IMR-90 (cell line): ENCODE results near the gene PAX8. TPM values are rescaled to one million over a fixed set of nuclear protein-coding genes. Genes with fewer than 3 reads are reported as not detected.
A peak's percentile ranks its signal among the peaks of the same experiment; 100 is the strongest.

Source experiments
- ATAC-seq: fragments of 200-7000 bp; cut with Tn5 transposase; 2 replicates; pipeline ENCODE4 v1.9.1; 2020; ENCODE audit warnings: low read depth, mild to moderate bottlenecking, moderate library complexity
- BruUV-seq: library from RNA; stranded (reverse); fragments of 400-500 nt; replicated peaks from 2 replicates; lab custom pipeline; 2021; lab: Mats Ljungman, UMichigan
- CTCF ChIA-PET: fragments of 300-600 bp; formaldehyde crosslinking; extraction: SDS; loops from one replicate; lab custom pipeline; 2021; ENCODE audit warnings: antibody characterized with exemption; lab: Yijun Ruan, JAX
- POLR2A ChIA-PET: fragments of 300-600 bp; sonication (Branson Sonifier 250); formaldehyde crosslinking; loops from one replicate; lab custom pipeline; 2022; ENCODE audit warnings: antibody characterized with exemption; ENCODE audit not compliant: unreplicated experiment; lab: Charles Lee
- DNase-seq: peaks from one replicate; pipeline ENCODE4 v3.0.0; 2013
- H2AFZ ChIP-seq: replicated peaks from 2 replicates; pipeline ENCODE3; 2013; ENCODE audit warnings: low read length, mild to moderate bottlenecking; ENCODE audit not compliant: poor library complexity
- H2AK5ac ChIP-seq: 2 replicates; pipeline ENCODE4 v1.6.1; 2013; ENCODE audit warnings: low read depth, low read length, inconsistent platforms
- H2AK9ac ChIP-seq: replicated peaks from 2 replicates; pipeline ENCODE3; 2013; ENCODE audit warnings: mild to moderate bottlenecking, low read depth, low read length, moderate library complexity; ENCODE audit not compliant: poor library complexity
- H2BK120ac ChIP-seq: 2 replicates; pipeline ENCODE4 v1.6.1; 2013; ENCODE audit warnings: low read depth, low read length, inconsistent platforms
- H2BK15ac ChIP-seq: 3 replicates; pipeline ENCODE4 v1.6.1; 2013; ENCODE audit warnings: low read depth, low read length, inconsistent platforms
- H2BK20ac ChIP-seq: 2 replicates; pipeline ENCODE4 v1.6.1; 2013; ENCODE audit warnings: low read depth, mild to moderate bottlenecking, inconsistent platforms, low read length, moderate library complexity
- H2BK5ac ChIP-seq: 2 replicates; pipeline ENCODE4 v1.6.1; 2013; ENCODE audit warnings: mild to moderate bottlenecking, low read depth, low read length, inconsistent platforms; ENCODE audit not compliant: poor library complexity, severe bottlenecking
- H3K14ac ChIP-seq: replicated peaks from 2 replicates; pipeline ENCODE4 v1.6.1; 2013; ENCODE audit warnings: low read depth, low read length, inconsistent platforms
- H3K18ac ChIP-seq: 2 replicates; pipeline ENCODE4 v1.6.1; 2013; ENCODE audit warnings: low read depth, low read length, control low read depth
- H3K23ac ChIP-seq: 2 replicates; pipeline ENCODE4 v1.6.1; 2013; ENCODE audit warnings: low read depth, low read length, inconsistent platforms
- H3K27ac ChIP-seq: 2 replicates; pipeline ENCODE4 v1.5.1; 2013; ENCODE audit warnings: mild to moderate bottlenecking, control low read depth, low read length; ENCODE audit not compliant: insufficient read depth
- H3K27me3 ChIP-seq: 2 replicates; pipeline ENCODE4 v1.6.1; 2013; ENCODE audit warnings: low read length; ENCODE audit not compliant: control insufficient read depth, insufficient read depth
- H3K36me3 ChIP-seq: 2 replicates; pipeline ENCODE4 v1.6.1; 2013; ENCODE audit warnings: low read length, mixed read lengths; ENCODE audit not compliant: control insufficient read depth, insufficient read depth
- H3K4ac ChIP-seq: 2 replicates; pipeline ENCODE4 v1.6.1; 2013; ENCODE audit warnings: low read depth, low read length, inconsistent platforms
- H3K4me1 ChIP-seq: 2 replicates; pipeline ENCODE4 v1.6.1; 2013; ENCODE audit warnings: low read length, mixed read lengths; ENCODE audit not compliant: control insufficient read depth, insufficient read depth
- H3K4me2 ChIP-seq: 2 replicates; pipeline ENCODE4 v1.6.1; 2013; ENCODE audit warnings: low read depth, mild to moderate bottlenecking, control low read depth, low read length, moderate library complexity
- H3K4me3 ChIP-seq: 2 replicates; pipeline ENCODE4 v1.5.1; 2013; ENCODE audit warnings: low read depth, mild to moderate bottlenecking, control low read depth, low read length, moderate library complexity; ENCODE audit not compliant: insufficient read depth
- H3K56ac ChIP-seq: 2 replicates; pipeline ENCODE4 v1.6.1; 2013; ENCODE audit warnings: low read length, inconsistent platforms; ENCODE audit not compliant: insufficient read depth; ENCODE audit errors: extremely low read depth
- H3K79me1 ChIP-seq, 2 experiments: 2 replicates each; pipeline ENCODE4 v1.6.1; 2013; ENCODE audit warnings: low read length in 2 of 2, inconsistent platforms in 1 of 2, low read depth in 1 of 2
- H3K9ac ChIP-seq: 2 replicates; pipeline ENCODE4 v1.6.1; 2013; ENCODE audit warnings: low read depth, low read length, control low read depth
- H3K9me1 ChIP-seq: 2 replicates; pipeline ENCODE4 v1.6.1; 2013; ENCODE audit warnings: low read length, inconsistent platforms; ENCODE audit not compliant: insufficient read depth
- H3K9me3 ChIP-seq: 2 replicates; pipeline ENCODE4 v1.6.1; 2013; ENCODE audit warnings: low read length; ENCODE audit not compliant: control insufficient read depth, insufficient read depth
- H4K20me1 ChIP-seq: 2 replicates; pipeline ENCODE4 v1.6.1; 2013; ENCODE audit warnings: low read length, inconsistent platforms; ENCODE audit not compliant: insufficient read depth
- H4K5ac ChIP-seq: 2 replicates; pipeline ENCODE4 v1.6.1; 2013; ENCODE audit warnings: mild to moderate bottlenecking, low read depth, low read length, control low read depth
- H4K8ac ChIP-seq, 2 experiments: 2 replicates each; pipeline ENCODE4 v1.6.1; 2013; ENCODE audit warnings: low read depth in 2 of 2, low read length in 2 of 2, control low read depth in 1 of 2, inconsistent platforms in 1 of 2
- H4K91ac ChIP-seq: 2 replicates; pipeline ENCODE4 v1.6.1; 2013; ENCODE audit warnings: low read depth, low read length, inconsistent platforms; ENCODE audit not compliant: insufficient read depth
- BHLHE40 ChIP-seq: fragments of 150-350 bp; IDR thresholded peaks from 2 replicates; pipeline ENCODE4 v1.6.1; 2016; ENCODE audit warnings: mild to moderate bottlenecking, low read depth, low read length
- CTCF ChIP-seq: conservative IDR thresholded peaks from 2 replicates; pipeline ENCODE4 v1.5.1; 2012; ENCODE audit warnings: mild to moderate bottlenecking, low read depth, low read length, improper control_type of control experiment
- MAFK ChIP-seq: IDR thresholded peaks from 2 replicates; pipeline ENCODE4 v1.6.1; 2012; ENCODE audit warnings: low read depth, low read length, improper control_type of control experiment
- NFE2L2 ChIP-seq: fragments of 150-350 bp; IDR thresholded peaks from 2 replicates; pipeline ENCODE4 v1.6.1; 2016; ENCODE audit warnings: low read depth, mild to moderate bottlenecking, low read length
- RCOR1 ChIP-seq: IDR thresholded peaks from 2 replicates; pipeline ENCODE4 v1.6.1; 2012; ENCODE audit warnings: mild to moderate bottlenecking, low read length, improper control_type of control experiment; ENCODE audit not compliant: insufficient replicate concordance
- WGBS, 2 experiments: methylation state at CpG; one replicate each; pipeline versions ENCODE4 v1.1.5 to v1.1.7; 2013; ENCODE audit warnings: missing lambda C conversion rate in 2 of 2; ENCODE audit not compliant: insufficient read length in 1 of 2; ENCODE audit errors: extremely low coverage in 2 of 2; 5-methylcytosine and 5-hydroxymethylcytosine counted together
- dilution Hi-C: fragments of 300-500 bp; cut with HindIII; formaldehyde crosslinking; loops from one replicate; pipeline ENCODE4 v1.14.3; 2018; ENCODE audit warnings: low sequenced_read_pairs; ENCODE audit not compliant: unreplicated experiment
- in situ Hi-C: fragments of 300-500 bp; cut with MboI; formaldehyde crosslinking; loops from 3 replicates; pipeline ENCODE4 v1.14.3; 2019; ENCODE audit warnings: low sequenced_read_pairs, inconsistent platforms, mixed read lengths
- intact Hi-C: fragments of 100-400 bp; cut with micrococcal nuclease; formaldehyde crosslinking; loops from 2 replicates; pipeline ENCODE4 v1.10.0; 2022
- polyA plus RNA-seq, 3 experiments: library from polyadenylated mRNA; depleted of rRNA; stranded (reverse); fragments of >200 nt; gene quantifications; 2 replicates each; pipeline ENCODE4 v1.2.3, GENCODE V29; 2012; ENCODE audit warnings: low replicate concordance in 1 of 3
- total RNA-seq: library from RNA; depleted of rRNA; stranded (reverse); fragments of >200 nt; gene quantifications from 2 replicates; pipeline ENCODE4 v1.2.3, GENCODE V29; 2012

The PAX8 gene
- total and polyA plus RNA-seq, 2 of the 4 experiments (the other 2 are of a cell fraction): 0.18 to 1.5 TPM

GRCh38 chr2:113276761-113277425 lies 1.8 kb downstream of the PAX8 start:
- H3K18ac ChIP-seq: no peak overlapping the region
- no peak overlapping the region for H3K4me3 ChIP-seq
- no peak overlapping the region for H3K27ac ChIP-seq
- H2BK5ac ChIP-seq: no peak overlapping the region
- H2AK5ac ChIP-seq: no peak overlapping the region
- peak overlapping the region; percentile 52; the same call in 1 of the 2 replicates for H3K23ac ChIP-seq
- DNase-seq (no peak), ATAC-seq (peak; percentile 7; the same call in 1 of the 2 replicates)
- no peak overlapping the region for H3K9ac ChIP-seq
- H4K20me1 ChIP-seq: no peaks in the 10 kb centered on the region
- no peak overlapping the region for H2BK120ac ChIP-seq
- CTCF ChIA-PET: no interaction called here
- no peak overlapping the region for H3K14ac ChIP-seq
- H3K9me3 ChIP-seq: no peaks in the 10 kb centered on the region; the same call in 1 of the 2 replicates
- no peak overlapping the region for H2BK15ac ChIP-seq
- H3K4me1 ChIP-seq: no peaks in the 10 kb centered on the region
- in situ Hi-C loops (no loop called here), dilution Hi-C loops (no loop called here), intact Hi-C loops (no loop called here)
- no peak overlapping the region for H4K5ac ChIP-seq
- no peak overlapping the region for H3K56ac ChIP-seq
- no peaks in the 10 kb centered on the region for H3K9me1 ChIP-seq
- peaks cover 65% of the 10 kb centered on the region for H3K27me3 ChIP-seq
- no peaks in the 10 kb centered on the region for H3K79me1 ChIP-seq
- no peak overlapping the region for H2BK20ac ChIP-seq
- H4K8ac ChIP-seq: no peak overlapping the region
- H2AFZ ChIP-seq: peak overlapping the region; percentile 64
- BruUV-seq: no TSS peak
- H2AK9ac ChIP-seq: no peak overlapping the region
- no peak overlapping the region for H4K91ac ChIP-seq
- no peak for TF ChIP-seq NFE2L2
- TF ChIP-seq MAFK: no peak
- no peak for TF ChIP-seq RCOR1
- TF ChIP-seq BHLHE40: no peak
- TF ChIP-seq CTCF: no peak
- POLR2A ChIA-PET: interaction anchor here (0.6 kb wide), 1 partner anchor 27 kb away, joined by 3 read pairs; no protein-coding TSS in a partner anchor
- H3K4ac ChIP-seq: no peak overlapping the region
- WGBS, 2 experiments: 11% methylated on average over 21 of the region's 41 CpGs; no CpG with 5 or more reads in 1 of the 2 experiments
- no peak overlapping the region for H3K4me2 ChIP-seq
- no peaks in the 10 kb centered on the region for H3K36me3 ChIP-seq
